Measurements from ENCODE around the gene C1QTNF5. TPM values are rescaled to one million over a fixed set of nuclear protein-coding genes. Genes with fewer than 3 reads are reported as not detected.

Gene C1QTNF5
- total and polyA plus RNA-seq, 2 experiments from 2014 or later, result 5.8 to 8.0 TPM

DNA sequence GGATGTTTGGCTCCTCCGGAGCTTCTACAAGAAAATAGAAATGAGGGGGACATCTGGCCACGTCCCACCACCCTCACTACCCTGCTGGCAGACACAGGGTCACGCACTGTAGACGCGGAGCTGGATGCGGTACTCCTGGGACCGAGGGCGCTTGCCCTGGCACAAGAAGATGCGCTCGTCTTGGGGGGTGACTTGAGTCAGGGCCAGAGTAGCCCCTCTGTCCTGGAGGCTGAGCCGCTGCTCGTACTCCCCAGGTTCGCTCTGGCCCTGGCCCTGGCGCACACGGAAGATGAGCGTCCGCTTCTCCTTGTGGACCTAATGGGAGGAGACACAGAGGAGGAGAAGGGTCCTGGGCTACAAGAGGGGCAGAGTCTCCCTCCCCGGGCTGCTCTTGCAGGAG, 26.0 kb downstream of the C1QTNF5 start:
- no peak overlapping the region for H3K27ac ChIP-seq
- DNase-seq (ENCODE audit: low read depth in 1 of 2, low spot score in 1 of 2), result no peak
- no peaks in the 10 kb centered on the region for H3K36me3 ChIP-seq
- H3K9me3 ChIP-seq (ENCODE audit: low read depth), result no peaks in the 10 kb centered on the region
- H3K4me3 ChIP-seq, result no peak overlapping the region
- TF ChIP-seq, protein P1, sequence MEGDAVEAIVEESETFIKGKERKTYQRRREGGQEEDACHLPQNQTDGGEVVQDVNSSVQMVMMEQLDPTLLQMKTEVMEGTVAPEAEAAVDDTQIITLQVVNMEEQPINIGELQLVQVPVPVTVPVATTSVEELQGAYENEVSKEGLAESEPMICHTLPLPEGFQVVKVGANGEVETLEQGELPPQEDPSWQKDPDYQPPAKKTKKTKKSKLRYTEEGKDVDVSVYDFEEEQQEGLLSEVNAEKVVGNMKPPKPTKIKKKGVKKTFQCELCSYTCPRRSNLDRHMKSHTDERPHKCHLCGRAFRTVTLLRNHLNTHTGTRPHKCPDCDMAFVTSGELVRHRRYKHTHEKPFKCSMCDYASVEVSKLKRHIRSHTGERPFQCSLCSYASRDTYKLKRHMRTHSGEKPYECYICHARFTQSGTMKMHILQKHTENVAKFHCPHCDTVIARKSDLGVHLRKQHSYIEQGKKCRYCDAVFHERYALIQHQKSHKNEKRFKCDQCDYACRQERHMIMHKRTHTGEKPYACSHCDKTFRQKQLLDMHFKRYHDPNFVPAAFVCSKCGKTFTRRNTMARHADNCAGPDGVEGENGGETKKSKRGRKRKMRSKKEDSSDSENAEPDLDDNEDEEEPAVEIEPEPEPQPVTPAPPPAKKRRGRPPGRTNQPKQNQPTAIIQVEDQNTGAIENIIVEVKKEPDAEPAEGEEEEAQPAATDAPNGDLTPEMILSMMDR (IDR thresholded peaks at IDR 0.05; ENCODE audit: low read depth, low read length), result no peak
- peaks cover 29% of the 10 kb centered on the region for H3K4me1 ChIP-seq (ENCODE audit: low read depth)
- H3K27me3 ChIP-seq, result peaks cover 24% of the 10 kb centered on the region

DNA sequence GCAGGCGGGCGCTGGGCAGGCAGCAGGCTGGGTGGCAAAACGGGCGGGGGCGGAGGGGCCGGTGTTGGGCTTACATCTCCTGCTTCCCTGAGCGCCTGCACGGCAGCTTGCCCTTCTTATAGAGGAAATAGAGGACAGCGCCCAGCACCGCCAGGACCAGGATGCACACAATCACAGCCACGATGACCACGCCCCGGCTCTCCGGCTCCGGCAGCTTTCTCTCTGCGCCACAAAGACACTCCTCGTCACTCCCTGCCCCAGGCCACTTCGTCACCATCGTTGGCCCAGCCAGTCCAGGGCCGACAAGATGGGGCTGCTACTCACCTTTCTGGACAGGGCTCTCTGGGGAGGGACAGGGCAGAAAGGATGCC, 30.0 kb downstream of the C1QTNF5 start:
- H3K36me3 ChIP-seq, result no peaks in the 10 kb centered on the region
- TF ChIP-seq, protein P1 (IDR thresholded peaks at IDR 0.05; ENCODE audit: low read depth, low read length), result no peak
- no peak for DNase-seq (ENCODE audit: low read depth in 1 of 2, low spot score in 1 of 2)

DNA sequence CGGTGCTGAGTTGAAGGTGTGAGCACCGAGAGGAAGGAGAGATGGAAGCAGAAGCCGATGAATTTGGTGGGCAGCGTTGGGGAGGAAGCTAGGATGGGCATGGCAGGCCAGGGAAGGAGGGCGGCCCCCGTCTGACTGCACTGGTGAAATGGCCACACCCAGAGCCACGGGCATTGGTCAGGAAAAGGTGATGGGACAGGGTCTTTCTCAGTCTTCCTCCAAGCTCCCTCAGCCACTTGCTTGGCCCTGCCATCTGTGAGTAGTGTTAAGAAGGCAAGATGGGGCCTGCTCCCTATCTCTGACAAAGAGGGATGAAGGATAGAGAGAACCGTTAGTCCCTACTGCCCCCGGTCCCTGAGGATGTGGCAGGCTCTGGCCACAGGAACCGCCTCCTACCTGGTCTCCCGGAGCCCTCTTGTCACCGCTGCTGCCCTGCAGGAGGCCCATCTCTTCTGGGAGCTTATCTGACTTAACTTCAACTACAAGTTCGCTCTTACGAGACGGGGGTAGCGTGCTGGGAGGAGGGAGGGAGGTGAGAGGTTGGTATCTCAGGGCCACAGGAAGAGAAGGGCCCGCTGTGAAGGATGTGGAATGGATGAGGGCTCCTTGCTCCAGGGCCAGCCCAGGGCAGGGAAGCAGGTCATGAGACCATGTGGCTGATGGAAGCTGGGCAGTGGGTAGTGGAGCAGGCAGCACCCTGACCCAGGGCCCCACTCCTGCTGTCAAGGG, 30.6 kb downstream of the C1QTNF5 start:
- Histone ChIP-seq H3K4me1 (ENCODE audit: low read depth) (no peaks in the 10 kb centered on the region), H3K27me3 (peaks cover 8% of the 10 kb centered on the region), H3K36me3 (no peaks in the 10 kb centered on the region), H3K9me3 (ENCODE audit: low read depth) (no peaks in the 10 kb centered on the region), H3K27ac (no peak overlapping the region), H3K4me3 (no peak overlapping the region)
- TF ChIP-seq, protein P1 (IDR thresholded peaks at IDR 0.05; ENCODE audit: low read depth, low read length), result no peak
- DNase-seq (ENCODE audit: low read depth in 1 of 2, low spot score in 1 of 2), result no peak

More for the DNA sequence above, 30.0 kb downstream of the C1QTNF5 start:
- H3K27me3 ChIP-seq, result peaks cover 14% of the 10 kb centered on the region
- H3K27ac ChIP-seq, result no peak overlapping the region
- H3K9me3 ChIP-seq (ENCODE audit: low read depth), result no peaks in the 10 kb centered on the region
- no peak overlapping the region for H3K4me3 ChIP-seq
- peaks cover 1% of the 10 kb centered on the region for H3K4me1 ChIP-seq (ENCODE audit: low read depth)

DNA sequence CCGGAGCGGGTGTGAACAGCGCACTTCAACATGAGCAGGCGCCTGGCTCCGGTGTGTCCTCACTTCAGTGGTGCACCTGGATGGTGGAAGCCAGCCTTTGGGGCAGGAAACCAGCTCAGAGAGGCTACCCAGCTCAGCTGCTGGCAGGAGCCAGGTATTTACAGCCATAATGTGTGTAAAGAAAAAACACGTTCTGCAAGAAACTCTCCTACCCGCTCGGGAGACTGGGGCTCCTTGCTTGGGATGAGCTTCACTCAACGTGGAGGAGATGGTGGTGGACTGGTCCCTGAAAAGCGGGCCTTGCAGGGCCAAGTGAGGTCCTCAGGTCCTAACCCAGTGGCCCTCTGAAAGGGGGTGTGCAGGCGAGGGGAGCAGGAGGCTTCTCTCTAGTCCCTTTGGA, 31.3 kb downstream of the C1QTNF5 start:
- peaks cover 1% of the 10 kb centered on the region for H3K27me3 ChIP-seq
- H3K9me3 ChIP-seq (ENCODE audit: low read depth), result no peaks in the 10 kb centered on the region
- no peaks in the 10 kb centered on the region for H3K4me1 ChIP-seq (ENCODE audit: low read depth)
- DNase-seq (ENCODE audit: low read depth in 1 of 2, low spot score in 1 of 2), result no peak
- no peak overlapping the region for H3K4me3 ChIP-seq
- H3K27ac ChIP-seq, result no peak overlapping the region
- TF ChIP-seq, protein P1 (IDR thresholded peaks at IDR 0.05; ENCODE audit: low read depth, low read length), result no peak
- H3K36me3 ChIP-seq, result no peaks in the 10 kb centered on the region

DNA sequence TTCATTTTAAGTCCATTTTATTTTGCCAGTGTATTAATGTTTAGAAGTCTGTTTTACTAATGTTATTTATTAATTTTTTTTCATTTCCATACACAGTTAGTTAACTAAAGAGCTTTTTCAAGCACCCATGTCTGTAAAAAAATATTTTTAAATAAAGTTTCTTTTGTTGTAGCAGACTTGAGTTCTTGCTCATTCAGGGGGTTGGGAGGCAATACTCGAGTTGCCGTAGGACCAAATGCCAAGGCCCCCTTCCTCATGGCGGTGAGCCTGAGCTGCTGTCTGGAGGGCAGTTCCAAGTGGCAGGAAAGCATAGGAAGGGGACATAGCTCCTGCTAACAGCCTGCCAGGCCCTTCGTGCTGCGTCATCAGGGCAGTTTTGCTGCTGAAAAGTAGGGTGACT, 32.7 kb downstream of the C1QTNF5 start:
- TF ChIP-seq, protein P1 (IDR thresholded peaks at IDR 0.05; ENCODE audit: low read depth, low read length), result no peak
- H3K4me1 ChIP-seq (ENCODE audit: low read depth), result no peaks in the 10 kb centered on the region
- DNase-seq (ENCODE audit: low read depth in 1 of 2, low spot score in 1 of 2), result no peak
- no peaks in the 10 kb centered on the region for H3K9me3 ChIP-seq (ENCODE audit: low read depth)
- H3K27ac ChIP-seq, result no peak overlapping the region
- H3K27me3 ChIP-seq, result no peaks in the 10 kb centered on the region
- H3K4me3 ChIP-seq, result no peak overlapping the region
- no peaks in the 10 kb centered on the region for H3K36me3 ChIP-seq
